PC-3 (cell line): ENCODE data around the gene GDF2.

ENCODE experiments used
- EZH2 ChIP-seq: fragments of 300-600 bp; sonication (generic); IDR thresholded peaks from one replicate; pipeline ENCODE4 v1.6.1; 2017; ENCODE audit warnings: antibody characterized with exemption, mild to moderate bottlenecking, low read length; ENCODE audit not compliant: unreplicated experiment
- TF ChIP-seq, protein P1 (sequence below): fragments of 300-600 bp; sonication (generic); conservative IDR thresholded peaks from 2 replicates; pipeline ENCODE4 v1.5.1; 2017; ENCODE audit warnings: antibody characterized with exemption, low read depth, mild to moderate bottlenecking, low read length

- TF ChIP-seq, protein P1, sequence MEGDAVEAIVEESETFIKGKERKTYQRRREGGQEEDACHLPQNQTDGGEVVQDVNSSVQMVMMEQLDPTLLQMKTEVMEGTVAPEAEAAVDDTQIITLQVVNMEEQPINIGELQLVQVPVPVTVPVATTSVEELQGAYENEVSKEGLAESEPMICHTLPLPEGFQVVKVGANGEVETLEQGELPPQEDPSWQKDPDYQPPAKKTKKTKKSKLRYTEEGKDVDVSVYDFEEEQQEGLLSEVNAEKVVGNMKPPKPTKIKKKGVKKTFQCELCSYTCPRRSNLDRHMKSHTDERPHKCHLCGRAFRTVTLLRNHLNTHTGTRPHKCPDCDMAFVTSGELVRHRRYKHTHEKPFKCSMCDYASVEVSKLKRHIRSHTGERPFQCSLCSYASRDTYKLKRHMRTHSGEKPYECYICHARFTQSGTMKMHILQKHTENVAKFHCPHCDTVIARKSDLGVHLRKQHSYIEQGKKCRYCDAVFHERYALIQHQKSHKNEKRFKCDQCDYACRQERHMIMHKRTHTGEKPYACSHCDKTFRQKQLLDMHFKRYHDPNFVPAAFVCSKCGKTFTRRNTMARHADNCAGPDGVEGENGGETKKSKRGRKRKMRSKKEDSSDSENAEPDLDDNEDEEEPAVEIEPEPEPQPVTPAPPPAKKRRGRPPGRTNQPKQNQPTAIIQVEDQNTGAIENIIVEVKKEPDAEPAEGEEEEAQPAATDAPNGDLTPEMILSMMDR = no peak
- no peak for TF ChIP-seq EZH2
These were observed 17.7 kb downstream of the GDF2 start for GRCh38 chr10:47339759-47340607.
